Upper lobe of left lung (tissue), 6 donors: ENCODE measurements around the gene ECHDC3. TPM values are rescaled to one million over a fixed set of nuclear protein-coding genes. Genes with fewer than 3 reads are reported as not detected.

Experiments
- ATAC-seq, 2 donors: fragments of 200-7000 bp; cut with Tn5 transposase; one replicate each; pipeline ENCODE4 v1.9.1; 2022; ENCODE audit warnings: mild to moderate bottlenecking in 2 of 2, moderate library complexity in 2 of 2; ENCODE audit not compliant: low FRiP score in 2 of 2
- DNase-seq, 2 donors: peaks; one replicate each; pipeline ENCODE4 v3.0.0-alpha.2; 2019 to 2020
- H3K27ac ChIP-seq, 4 donors: fragments of 200-600 bp; sonication (generic); one replicate each; pipeline ENCODE4 v1.5.1; 2016 to 2019
- H3K27me3 ChIP-seq, 4 donors: fragments of 200-600 bp; sonication (generic); one replicate each; pipeline ENCODE4 v1.5.1; 2017 to 2019
- H3K36me3 ChIP-seq, 4 donors: fragments of 200-600 bp; sonication (generic); one replicate each; pipeline ENCODE4 v1.5.1; 2016 to 2019
- H3K4me1 ChIP-seq, 4 donors: fragments of 200-600 bp; sonication (generic); one replicate each; pipeline ENCODE4 v1.5.1; 2018 to 2019
- H3K4me3 ChIP-seq, 4 donors: fragments of 200-600 bp; sonication (generic); one replicate each; pipeline ENCODE4 v1.5.1; 2017 to 2019; ENCODE audit warnings: mild to moderate bottlenecking in 2 of 4, moderate library complexity in 1 of 4
- H3K9me3 ChIP-seq, 4 donors: fragments of 200-600 bp; sonication (generic); one replicate each; pipeline ENCODE4 v1.5.1; 2018 to 2019
- EP300 ChIP-seq, 4 donors: sonication (generic); formaldehyde crosslinking; IDR thresholded peaks; one replicate each; pipeline ENCODE4 v1.5.1; 2017; ENCODE audit warnings: antibody characterized with exemption in 4 of 4, control low read depth in 2 of 4
- POLR2A ChIP-seq, 4 donors: fragments of 450-650 bp; IDR thresholded peaks; one replicate each; pipeline ENCODE4 v1.5.1; 2016 to 2017; ENCODE audit warnings: antibody characterized with exemption in 4 of 4, mild to moderate bottlenecking in 2 of 4
- POLR2AphosphoS5 ChIP-seq, 2 donors: sonication (generic); formaldehyde crosslinking; IDR thresholded peaks; one replicate each; pipeline ENCODE4 v1.5.1; 2017; ENCODE audit warnings: antibody characterized with exemption in 2 of 2
- WGBS, 2 donors: methylation state at CpG; one replicate each; pipeline ENCODE4 v1.1.5; 2017 to 2018; 5-methylcytosine and 5-hydroxymethylcytosine counted together
- total RNA-seq, 6 donors: library from RNA; depleted of rRNA in 4 of 6; stranded (reverse); fragments of >200 nt in 4 of 6; gene quantifications; one replicate each; pipeline versions ENCODE4 v1.1.0 to v1.2.1, GENCODE V29; 2016 to 2021
- TF ChIP-seq, protein P1 (sequence below), 6 experiments: fragments of 450-650 bp in 4 of 6; fragments of 200-600 bp in 2 of 6; sonication (generic) in 2 of 6; IDR thresholded peaks; one replicate each; pipeline ENCODE4 v1.5.1; 2016 to 2019; ENCODE audit warnings: antibody characterized with exemption in 6 of 6
- donor health status: DM: no; HTN: no; CAD: no; lungs with moderate emphysema.
- donor health status: DM: no; HTN: yes; CAD: no; lungs with severe emphysema.

Gene ECHDC3
- total RNA-seq, 6 donors from 2014 or later = 32.0 to 98.0 (median 61.2) TPM

DNA sequence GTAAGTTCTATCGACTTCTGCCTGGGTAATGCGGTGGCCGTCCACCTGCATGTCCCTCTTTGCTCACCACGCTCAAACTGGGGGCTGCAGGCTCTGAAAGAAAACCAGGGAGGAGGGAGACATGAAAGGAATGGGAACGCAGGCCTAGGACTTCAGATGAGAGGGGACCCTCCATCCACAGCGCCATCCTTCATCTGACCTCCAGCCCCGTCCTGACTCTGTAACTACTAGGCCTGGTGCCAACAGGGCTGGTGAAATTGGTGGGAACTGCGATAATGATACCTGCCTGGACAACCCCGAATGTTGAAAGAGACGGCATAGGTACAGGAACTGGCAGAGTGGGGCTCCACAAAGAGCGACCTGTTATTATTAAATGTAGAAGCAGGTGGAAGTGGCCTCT, 1.3 kb upstream of the ECHDC3 start:
- 91 to 94% methylated on average over 11 of the region's 11 CpGs for WGBS, 2 donors
- Histone ChIP-seq H3K27me3 (no peaks in the 10 kb centered on the region), H3K4me3 (no peak overlapping the region), H3K9me3 (no peaks in the 10 kb centered on the region), H3K27ac (no peak overlapping the region), H3K4me1 (peaks cover 7 to 19% (median 17%) of the 10 kb centered on the region in 4 donors), H3K36me3 (no peaks in the 10 kb centered on the region)
- DNase-seq (no peak), ATAC-seq (no peak)
- TF ChIP-seq POLR2AphosphoS5 (IDR thresholded peaks at IDR 0.05) (no peak), POLR2A (IDR thresholded peaks at IDR 0.05) (no peak), EP300 (IDR thresholded peaks at IDR 0.05) (no peak)
- TF ChIP-seq, protein P1, sequence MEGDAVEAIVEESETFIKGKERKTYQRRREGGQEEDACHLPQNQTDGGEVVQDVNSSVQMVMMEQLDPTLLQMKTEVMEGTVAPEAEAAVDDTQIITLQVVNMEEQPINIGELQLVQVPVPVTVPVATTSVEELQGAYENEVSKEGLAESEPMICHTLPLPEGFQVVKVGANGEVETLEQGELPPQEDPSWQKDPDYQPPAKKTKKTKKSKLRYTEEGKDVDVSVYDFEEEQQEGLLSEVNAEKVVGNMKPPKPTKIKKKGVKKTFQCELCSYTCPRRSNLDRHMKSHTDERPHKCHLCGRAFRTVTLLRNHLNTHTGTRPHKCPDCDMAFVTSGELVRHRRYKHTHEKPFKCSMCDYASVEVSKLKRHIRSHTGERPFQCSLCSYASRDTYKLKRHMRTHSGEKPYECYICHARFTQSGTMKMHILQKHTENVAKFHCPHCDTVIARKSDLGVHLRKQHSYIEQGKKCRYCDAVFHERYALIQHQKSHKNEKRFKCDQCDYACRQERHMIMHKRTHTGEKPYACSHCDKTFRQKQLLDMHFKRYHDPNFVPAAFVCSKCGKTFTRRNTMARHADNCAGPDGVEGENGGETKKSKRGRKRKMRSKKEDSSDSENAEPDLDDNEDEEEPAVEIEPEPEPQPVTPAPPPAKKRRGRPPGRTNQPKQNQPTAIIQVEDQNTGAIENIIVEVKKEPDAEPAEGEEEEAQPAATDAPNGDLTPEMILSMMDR (IDR thresholded peaks at IDR 0.05) = no peak

DNA sequence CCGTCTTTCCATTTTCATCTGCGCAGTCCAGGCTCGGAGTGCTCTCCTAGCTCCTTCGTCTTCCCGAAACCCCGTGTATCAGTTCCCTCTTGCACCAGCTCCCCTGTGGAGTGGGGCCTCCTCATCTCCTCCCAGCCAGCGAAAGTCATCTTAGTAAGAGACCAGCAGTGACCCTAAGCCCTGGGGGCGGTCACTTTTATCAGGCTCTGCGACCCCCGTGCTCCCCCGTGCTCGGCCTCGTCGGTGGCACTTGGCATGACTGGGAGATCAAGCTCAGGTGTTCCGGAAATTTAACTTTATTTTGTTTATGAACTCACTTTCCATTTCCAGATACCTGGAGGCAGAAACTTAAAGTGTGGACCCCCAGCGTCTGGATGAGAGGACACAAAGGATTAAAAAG, 574 bp upstream of the ECHDC3 start:
- H3K36me3 ChIP-seq = no peaks in the 10 kb centered on the region
- 65 to 78% methylated on average over 16 of the region's 16 CpGs for WGBS, 2 donors
- DNase-seq (peak in 1 of 2 donors; percentile 46), ATAC-seq (no peak)
- H3K9me3 ChIP-seq = no peaks in the 10 kb centered on the region
- H3K27me3 ChIP-seq = no peaks in the 10 kb centered on the region
- H3K4me1 ChIP-seq = peaks cover 7 to 19% (median 17%) of the 10 kb centered on the region in 4 donors
- peak overlapping the region in 3 of 4 donors; percentile 49 to 72 (median 71) for H3K4me3 ChIP-seq
- TF ChIP-seq POLR2AphosphoS5 (IDR thresholded peaks at IDR 0.05) (no peak), POLR2A (IDR thresholded peaks at IDR 0.05) (no peak), EP300 (IDR thresholded peaks at IDR 0.05) (no peak)
- TF ChIP-seq, protein P1 (IDR thresholded peaks at IDR 0.05) = no peak
- H3K27ac ChIP-seq = peak overlapping the region in 1 of 4 donors; percentile 49

DNA sequence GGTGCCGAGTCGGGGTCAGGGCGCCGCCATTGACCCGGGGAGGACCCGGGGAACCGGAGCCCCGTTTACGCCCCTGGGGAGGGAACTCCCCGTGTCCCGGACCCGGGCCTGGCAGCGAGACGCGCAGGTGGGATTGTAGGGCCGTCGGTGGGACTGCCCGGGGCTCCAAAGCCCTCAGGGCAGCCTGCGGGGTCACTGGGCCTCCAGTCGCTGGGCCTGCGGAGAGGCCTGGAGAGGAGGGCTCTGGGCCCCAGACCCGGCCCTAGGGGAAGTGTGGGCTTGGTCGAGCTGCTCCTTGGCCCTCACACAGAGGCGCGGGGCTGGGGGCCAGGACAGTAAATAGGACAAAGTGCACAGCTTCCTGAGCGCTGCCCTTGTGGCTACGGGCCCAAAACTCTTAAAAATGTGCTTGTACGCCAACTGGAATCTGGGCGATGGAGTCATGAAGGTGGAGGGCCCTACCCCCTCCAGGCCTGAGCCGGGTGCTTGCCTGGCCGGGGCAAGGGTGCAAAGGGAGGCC, 657 bp downstream of the ECHDC3 start:
- WGBS, 2 donors = 32 to 68% methylated on average over 7 to 20 of the region's 31 CpGs
- ATAC-seq = peak; percentile 28 to 64
- DNase-seq = no peak

DNA sequence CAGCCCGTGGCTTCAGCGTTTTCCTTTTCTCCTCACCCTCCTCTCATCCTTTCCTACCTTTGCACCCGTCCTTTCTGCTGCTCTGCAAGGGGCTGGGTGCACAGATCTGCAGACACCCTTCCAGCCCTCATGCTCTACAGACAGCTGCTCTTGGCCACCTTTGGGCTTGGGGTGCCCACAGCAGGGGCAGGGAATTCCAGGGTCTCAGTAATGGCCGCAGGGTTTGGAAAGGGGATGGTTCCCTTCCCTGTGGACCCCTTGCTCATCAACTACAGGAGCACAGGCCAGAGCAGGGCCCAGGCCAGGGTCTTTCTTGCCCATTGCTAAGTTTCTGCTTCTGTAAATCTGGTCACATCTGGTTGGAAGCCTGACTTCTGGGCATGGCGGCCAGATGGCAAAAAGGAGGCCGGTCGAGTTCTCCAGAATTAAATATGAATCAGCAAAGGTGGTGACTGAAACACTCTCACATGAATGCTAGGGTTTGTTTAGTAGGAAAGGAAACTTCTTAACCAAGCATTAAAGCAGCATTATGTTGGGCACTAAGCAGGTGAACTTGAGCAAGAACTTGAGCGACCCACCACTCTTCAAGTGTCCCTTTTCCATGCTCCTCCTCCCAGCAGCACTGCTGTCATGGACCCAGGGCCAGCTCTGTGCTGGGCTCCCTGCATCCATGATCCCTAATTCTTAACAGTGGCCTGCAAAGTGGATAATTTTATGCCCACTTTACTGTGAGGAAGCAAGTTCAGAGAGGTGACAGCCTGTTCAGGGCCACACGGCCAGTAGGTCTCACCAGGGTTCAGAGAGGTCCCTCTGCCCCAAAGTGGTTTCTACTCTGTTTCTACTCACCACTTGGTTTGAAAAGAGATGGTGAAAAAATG, 1.5 kb downstream of the ECHDC3 start:
- Histone ChIP-seq H3K36me3 (no peaks in the 10 kb centered on the region), H3K4me3 (peak overlapping the region in 3 of 4 donors; percentile 49 to 72 (median 71)), H3K4me1 (peaks cover 7 to 26% (median 19%) of the 10 kb centered on the region in 4 donors), H3K27ac (peak overlapping the region; percentile 84 to 92 (median 88)), H3K9me3 (no peaks in the 10 kb centered on the region), H3K27me3 (no peaks in the 10 kb centered on the region)
- 84 to 86% methylated on average over 9 of the region's 9 CpGs for WGBS, 2 donors
- DNase-seq (no peak), ATAC-seq (no peak)
- TF ChIP-seq EP300 (IDR thresholded peaks at IDR 0.05) (no peak), POLR2AphosphoS5 (IDR thresholded peaks at IDR 0.05) (no peak), POLR2A (IDR thresholded peaks at IDR 0.05) (no peak)
- TF ChIP-seq, protein P1 (IDR thresholded peaks at IDR 0.05) = no peak

More for the DNA sequence above, 657 bp downstream of the ECHDC3 start:
- TF ChIP-seq EP300 (IDR thresholded peaks at IDR 0.05) = no peak
- TF ChIP-seq POLR2A (IDR thresholded peaks at IDR 0.05) = no peak
- no peak for TF ChIP-seq POLR2AphosphoS5 (IDR thresholded peaks at IDR 0.05)
- TF ChIP-seq, protein P1 (IDR thresholded peaks at IDR 0.05) = no peak
- H3K4me1 ChIP-seq = peaks cover 7 to 24% (median 17%) of the 10 kb centered on the region in 4 donors
- peak overlapping the region; percentile 84 to 92 (median 88) for H3K27ac ChIP-seq
- H3K27me3 ChIP-seq = no peaks in the 10 kb centered on the region
- H3K36me3 ChIP-seq = no peaks in the 10 kb centered on the region
- no peaks in the 10 kb centered on the region for H3K9me3 ChIP-seq
- H3K4me3 ChIP-seq = peak overlapping the region; percentile 27 to 72 (median 60)
